CD4-positive, alpha-beta T cell (primary cell): ENCODE measurements around the gene PRKAB2. TPM values are rescaled to one million over a fixed set of nuclear protein-coding genes. Genes with fewer than 3 reads are reported as not detected.
"Not testable (repeated sequence)": the region's sequence is repeated elsewhere in the genome, so short reads cannot be mapped to it uniquely, and the experiment has no call there.

Source experiments
- ATAC-seq: fragments of 200-7000 bp; cut with Tn5 transposase; one replicate; pipeline ENCODE4 v1.10.0; 2022; ENCODE audit warnings: mild to moderate bottlenecking; ENCODE audit not compliant: poor library complexity
- CTCF ChIA-PET: fragments of 350-600 bp; sonication (Branson Sonifier 250); formaldehyde crosslinking; loops from one replicate; lab custom pipeline; 2021; ENCODE audit warnings: antibody characterized with exemption, inconsistent platforms; lab: Charles Lee
- POLR2A ChIA-PET: fragments of 350-600 bp; sonication (Branson Sonifier 250); formaldehyde crosslinking; loops from one replicate; lab custom pipeline; 2021; ENCODE audit warnings: antibody characterized with exemption, inconsistent platforms; lab: Charles Lee
- DNase-seq, 14 experiments: peaks; one replicate each; pipeline ENCODE4 v3.0.0-alpha.2; 2013 to 2020; ENCODE audit warnings: mixed read lengths in 2 of 14
- H3K27ac ChIP-seq, 2 donors: one replicate each; pipeline versions ENCODE4 v1.5.1 to v1.7.0; 2013; ENCODE audit warnings: low read length in 2 of 2, low read depth in 1 of 2, mild to moderate bottlenecking in 1 of 2
- H3K27me3 ChIP-seq, 2 experiments: 1 replicate in 1 of 2; 2 replicates in 1 of 2; pipeline versions ENCODE4 v1.6.1 to v1.7.0; 2013; ENCODE audit warnings: low read length in 2 of 2, control low read depth in 1 of 2, mild to moderate bottlenecking in 1 of 2, moderate library complexity in 1 of 2; ENCODE audit not compliant: insufficient read depth in 2 of 2, control insufficient read depth in 1 of 2
- H3K36me3 ChIP-seq: one replicate; pipeline ENCODE4 v1.6.1; 2013; ENCODE audit warnings: low read length, control low read depth; ENCODE audit not compliant: insufficient read depth
- H3K4me1 ChIP-seq: one replicate; pipeline ENCODE4 v1.6.1; 2013; ENCODE audit warnings: low read length, control low read depth; ENCODE audit not compliant: insufficient read depth
- H3K4me3 ChIP-seq: one replicate; pipeline ENCODE4 v1.5.1; 2013; ENCODE audit warnings: mild to moderate bottlenecking, low read length, moderate library complexity
- H3K9me3 ChIP-seq, 2 experiments: 1 replicate in 1 of 2; 2 replicates in 1 of 2; pipeline versions ENCODE4 v1.6.1 to v1.7.0; 2013; ENCODE audit warnings: low read length in 2 of 2, mild to moderate bottlenecking in 2 of 2, control low read depth in 1 of 2, moderate library complexity in 1 of 2; ENCODE audit not compliant: control insufficient read depth in 1 of 2, insufficient read depth in 1 of 2
- H3K27ac Mint-ChIP-seq: one replicate; pipeline ENCODE4 v1.8.0; 2020; ENCODE audit warnings: mixed read lengths
- H3K27me3 Mint-ChIP-seq: one replicate; pipeline ENCODE4 v1.8.0; 2021; ENCODE audit warnings: mixed read lengths
- H3K36me3 Mint-ChIP-seq: one replicate; pipeline ENCODE4 v1.8.0; 2021; ENCODE audit warnings: low read depth, mixed read lengths
- H3K4me1 Mint-ChIP-seq: one replicate; pipeline ENCODE4 v1.8.0; 2021; ENCODE audit warnings: low read depth, mixed read lengths
- H3K4me3 Mint-ChIP-seq: one replicate; pipeline ENCODE4 v1.8.0; 2020; ENCODE audit warnings: mild to moderate bottlenecking, mixed read lengths
- H3K9me3 Mint-ChIP-seq: one replicate; pipeline ENCODE4 v1.8.0; 2020; ENCODE audit warnings: mixed read lengths
- CTCF ChIP-seq: fragments of 200-600 bp; IDR thresholded peaks from one replicate; pipeline ENCODE4 v1.8.0; 2022; ENCODE audit warnings: antibody characterized with exemption, mild to moderate bottlenecking
- intact Hi-C, 2 experiments: fragments of 100-400 bp; cut with DNase I in 1 of 2; cut with micrococcal nuclease in 1 of 2; formaldehyde crosslinking; loops; one replicate each; pipeline versions ENCODE4 v1.15.1 to v1.9.0; 2023 to 2025; cut with DNase I, micrococcal nuclease
- total RNA-seq, 174 experiments: library from RNA in 2 of 174; stranded (reverse) in 2 of 174; gene quantifications; one replicate each; pipeline ENCODE4 v1.2.3 and lab custom pipeline; 2021 to 2026

PRKAB2 gene
- total RNA-seq, 2 experiments from 2014 or later = 7.4 to 9.6 TPM

- Histone ChIP-seq H3K36me3 (no peaks in the 10 kb centered on the region), H3K9me3 (no peaks in the 10 kb centered on the region), H3K4me3 (no peak overlapping the region), H3K27me3 (peaks cover 2 to 8% of the 10 kb centered on the region in 2 experiments), H3K27ac (no peak overlapping the region), H3K4me1 (no peaks in the 10 kb centered on the region)
- TF ChIP-seq CTCF = no peak
- ATAC-seq (no peak), DNase-seq (no peak)
- Mint-ChIP-seq H3K27me3 (peaks cover 30% of the 10 kb centered on the region), H3K27ac (no peak overlapping the region), H3K4me1 (no peaks in the 10 kb centered on the region), H3K9me3 (no peaks in the 10 kb centered on the region), H3K36me3 (no peaks in the 10 kb centered on the region), H3K4me3 (no peak overlapping the region)
- intact Hi-C loops = no loop called here
- ChIA-PET POLR2A (no interaction called here), CTCF (no interaction called here)
These were observed 48.0 kb downstream of the PRKAB2 start for GRCh38 chr1:147124266-147124665.

- H3K27me3 Mint-ChIP-seq = peaks cover 36% of the 10 kb centered on the region
- ATAC-seq (no peak), DNase-seq (no peak)
- H3K4me3 Mint-ChIP-seq = no peak overlapping the region
- Histone ChIP-seq H3K4me1 (no peaks in the 10 kb centered on the region), H3K4me3 (no peak overlapping the region), H3K9me3 (no peaks in the 10 kb centered on the region), H3K27ac (no peak overlapping the region), H3K27me3 (no peaks in the 10 kb centered on the region), H3K36me3 (no peaks in the 10 kb centered on the region)
- POLR2A ChIA-PET = no interaction called here
- no peaks in the 10 kb centered on the region for H3K4me1 Mint-ChIP-seq
- CTCF ChIA-PET = no interaction called here
- no peak overlapping the region for H3K27ac Mint-ChIP-seq
- intact Hi-C loops = no loop called here
- H3K9me3 Mint-ChIP-seq = no peaks in the 10 kb centered on the region
- H3K36me3 Mint-ChIP-seq = no peaks in the 10 kb centered on the region
- no peak for TF ChIP-seq CTCF
These were observed 55.2 kb downstream of the PRKAB2 start for GRCh38 chr1:147117109-147117508.

GRCh38 chr1:147115496-147115895 lies 56.8 kb downstream of the PRKAB2 start:
- intact Hi-C loops = no loop called here

GRCh38 chr1:147115079-147115478 lies 57.2 kb downstream of the PRKAB2 start:
- POLR2A ChIA-PET, H3K4me3 Mint-ChIP-seq, H3K9me3 Mint-ChIP-seq, DNase-seq, H3K27ac ChIP-seq, intact Hi-C loops, H3K36me3 ChIP-seq, CTCF ChIA-PET, H3K9me3 ChIP-seq, H3K4me3 ChIP-seq, ATAC-seq, H3K27me3 ChIP-seq, H3K36me3 Mint-ChIP-seq, H3K27ac Mint-ChIP-seq, H3K4me1 ChIP-seq, H3K4me1 Mint-ChIP-seq: not testable (repeated sequence)
- peaks cover 28% of the 10 kb centered on the region for H3K27me3 Mint-ChIP-seq

More at GRCh38 chr1:147115496-147115895, 56.8 kb downstream of the PRKAB2 start:
- CTCF ChIA-PET = no interaction called here
- ATAC-seq (no peak), DNase-seq (no peak)
- H3K4me1 ChIP-seq = no peaks in the 10 kb centered on the region
- peaks cover 30% of the 10 kb centered on the region for H3K27me3 Mint-ChIP-seq
- TF ChIP-seq CTCF = no peak
- H3K4me3 Mint-ChIP-seq = no peak overlapping the region
- H3K36me3 ChIP-seq = no peaks in the 10 kb centered on the region
- POLR2A ChIA-PET = no interaction called here
- H3K4me1 Mint-ChIP-seq = no peaks in the 10 kb centered on the region
- no peaks in the 10 kb centered on the region for H3K9me3 Mint-ChIP-seq
- no peaks in the 10 kb centered on the region for H3K9me3 ChIP-seq
- H3K27ac Mint-ChIP-seq = no peak overlapping the region
- no peak overlapping the region for H3K27ac ChIP-seq
- H3K27me3 ChIP-seq = peaks cover 0 to 2% of the 10 kb centered on the region in 2 experiments
- no peak overlapping the region for H3K4me3 ChIP-seq
- H3K36me3 Mint-ChIP-seq = no peaks in the 10 kb centered on the region

GRCh38 chr1:147114353-147114752 lies 57.9 kb downstream of the PRKAB2 start:
- H3K27ac ChIP-seq, H3K9me3 ChIP-seq, H3K4me1 ChIP-seq, H3K27ac Mint-ChIP-seq, intact Hi-C loops, H3K36me3 ChIP-seq, H3K4me1 Mint-ChIP-seq, DNase-seq, H3K4me3 Mint-ChIP-seq, H3K36me3 Mint-ChIP-seq, POLR2A ChIA-PET, H3K9me3 Mint-ChIP-seq, ATAC-seq, H3K4me3 ChIP-seq, CTCF ChIA-PET, H3K27me3 ChIP-seq: not testable (repeated sequence)
- H3K27me3 Mint-ChIP-seq = peaks cover 25% of the 10 kb centered on the region
